Panc1 (cell line): ENCODE data around the gene IFIT1B. TPM values are rescaled to one million over a fixed set of nuclear protein-coding genes. Genes with fewer than 3 reads are reported as not detected.

Experiments used
- ATAC-seq: fragments of 200-7000 bp; cut with Tn5 transposase; 2 replicates; pipeline ENCODE4 v1.9.1; 2020; ENCODE audit warnings: mild to moderate bottlenecking, moderate library complexity
- BruUV-seq: library from RNA; stranded (reverse); fragments of 400-500 nt; replicated peaks from 2 replicates; lab custom pipeline; 2021; lab: Mats Ljungman, UMichigan
- CTCF ChIA-PET: fragments of 300-600 bp; sonication (Branson Sonifier 250); formaldehyde crosslinking; loops from one replicate; lab custom pipeline; 2022; ENCODE audit warnings: antibody characterized with exemption; lab: Charles Lee
- POLR2A ChIA-PET: fragments of 300-600 bp; sonication (Branson Sonifier 250); formaldehyde crosslinking; loops from one replicate; lab custom pipeline; 2022; ENCODE audit warnings: antibody characterized with exemption; lab: Charles Lee
- DNase-seq: peaks from one replicate; pipeline ENCODE4 v3.0.0-alpha.2; 2010; ENCODE audit warnings: low read depth, low spot score
- H3K27ac ChIP-seq: 2 replicates; pipeline ENCODE4 v1.5.1; 2011; ENCODE audit warnings: mild to moderate bottlenecking, low read length, inconsistent platforms
- H3K27me3 ChIP-seq: fragments of 200-500 bp; sonication (Bioruptor generic); 2 replicates; pipeline ENCODE4 v1.6.0; 2014; ENCODE audit warnings: low read length, inconsistent platforms; ENCODE audit not compliant: control insufficient read depth, insufficient read depth
- H3K36me3 ChIP-seq: fragments of 200-500 bp; sonication (Bioruptor generic); 2 replicates; pipeline ENCODE4 v1.5.1; 2014; ENCODE audit warnings: inconsistent platforms, mild to moderate bottlenecking, low read length, moderate library complexity; ENCODE audit not compliant: control insufficient read depth, insufficient read depth
- H3K4me1 ChIP-seq: 2 replicates; pipeline ENCODE4 v1.5.1; 2011; ENCODE audit warnings: inconsistent platforms, mild to moderate bottlenecking, low read length, moderate library complexity; ENCODE audit not compliant: control insufficient read depth, insufficient read depth
- H3K4me3 ChIP-seq, 2 experiments: 2 replicates each; pipeline ENCODE4 v1.5.1; 2011 to 2012; ENCODE audit warnings: low read depth in 2 of 2, low read length in 2 of 2, mild to moderate bottlenecking in 2 of 2, inconsistent platforms in 1 of 2, moderate library complexity in 1 of 2
- H3K9me3 ChIP-seq: fragments of 200-500 bp; sonication (Bioruptor generic); 2 replicates; pipeline ENCODE4 v1.5.1; 2014; ENCODE audit warnings: low read depth, mild to moderate bottlenecking, inconsistent platforms, low read length, moderate library complexity; ENCODE audit not compliant: control insufficient read depth, insufficient read depth
- POLR2AphosphoS5 ChIP-seq: IDR thresholded peaks from 2 replicates; pipeline ENCODE4 v1.6.1; 2012; ENCODE audit warnings: mild to moderate bottlenecking, low read depth, low read length, moderate library complexity
- SIN3A ChIP-seq: IDR thresholded peaks from 2 replicates; pipeline ENCODE4 v1.6.1; 2012; ENCODE audit warnings: low read depth, mild to moderate bottlenecking, low read length, moderate library complexity, borderline replicate concordance; ENCODE audit not compliant: insufficient read depth
- TCF7L2 ChIP-seq: IDR thresholded peaks from 2 replicates; pipeline ENCODE4 v1.6.1; 2011; ENCODE audit warnings: mild to moderate bottlenecking, low read depth, low read length, inconsistent platforms
- in situ Hi-C: cut with HindIII; loops from 2 replicates; pipeline ENCODE4 v1.10.0; 2016; ENCODE audit warnings: low sequenced_read_pairs, low pct_unique_long_range_greater_than_20kb
- intact Hi-C: fragments of 100-400 bp; cut with micrococcal nuclease; formaldehyde crosslinking; loops from one replicate; pipeline ENCODE4 v1.10.0; 2022; ENCODE audit not compliant: unreplicated experiment
- total RNA-seq: library from RNA; stranded (reverse); gene quantifications from one replicate; pipeline ENCODE4 v1.2.1, GENCODE V29; 2021; ENCODE audit not compliant: unreplicated experiment
- TF ChIP-seq, protein P1 (sequence below), 2 experiments: IDR thresholded peaks; 2 replicates each; pipeline ENCODE4 v1.6.1; 2011 to 2012; ENCODE audit warnings: low read depth in 2 of 2, control low read depth in 1 of 2, low read length in 1 of 2, mild to moderate bottlenecking in 1 of 2, moderate library complexity in 1 of 2; ENCODE audit not compliant: insufficient read depth in 1 of 2
- TF ChIP-seq, protein P2 (sequence below): fragments of 450-650 bp; IDR thresholded peaks from 2 replicates; pipeline ENCODE4 v1.5.1; 2017; ENCODE audit warnings: mild to moderate bottlenecking

IFIT1B gene
- total RNA-seq, 1 experiment from 2014 or later, result not detected

DNA sequence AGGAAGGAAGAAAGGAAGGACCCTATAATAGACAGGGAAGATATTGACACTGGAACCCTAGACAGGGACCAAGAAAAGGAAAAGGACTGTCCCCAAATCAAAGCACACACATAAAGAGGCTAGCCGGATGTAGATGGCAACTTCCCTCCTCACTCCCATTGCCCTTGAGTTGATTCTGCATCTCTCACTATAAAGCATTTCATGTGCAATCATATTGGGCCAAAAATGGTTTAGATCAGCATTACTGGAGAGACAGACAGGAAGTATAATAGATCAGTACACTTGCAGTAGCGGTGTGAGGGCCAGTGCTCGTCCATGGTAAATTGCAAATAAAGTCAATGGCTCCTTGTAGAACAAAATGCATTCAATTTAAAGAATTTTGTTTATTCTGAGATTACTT lies 41.6 kb upstream of the IFIT1B start:
- Histone ChIP-seq H3K9me3 (no peaks in the 10 kb centered on the region), H3K4me3 (no peak overlapping the region), H3K27ac (no peak overlapping the region), H3K36me3 (no peaks in the 10 kb centered on the region), H3K27me3 (no peaks in the 10 kb centered on the region), H3K4me1 (peaks cover 19% of the 10 kb centered on the region)
- no TSS peak for BruUV-seq
- TF ChIP-seq, protein P1, sequence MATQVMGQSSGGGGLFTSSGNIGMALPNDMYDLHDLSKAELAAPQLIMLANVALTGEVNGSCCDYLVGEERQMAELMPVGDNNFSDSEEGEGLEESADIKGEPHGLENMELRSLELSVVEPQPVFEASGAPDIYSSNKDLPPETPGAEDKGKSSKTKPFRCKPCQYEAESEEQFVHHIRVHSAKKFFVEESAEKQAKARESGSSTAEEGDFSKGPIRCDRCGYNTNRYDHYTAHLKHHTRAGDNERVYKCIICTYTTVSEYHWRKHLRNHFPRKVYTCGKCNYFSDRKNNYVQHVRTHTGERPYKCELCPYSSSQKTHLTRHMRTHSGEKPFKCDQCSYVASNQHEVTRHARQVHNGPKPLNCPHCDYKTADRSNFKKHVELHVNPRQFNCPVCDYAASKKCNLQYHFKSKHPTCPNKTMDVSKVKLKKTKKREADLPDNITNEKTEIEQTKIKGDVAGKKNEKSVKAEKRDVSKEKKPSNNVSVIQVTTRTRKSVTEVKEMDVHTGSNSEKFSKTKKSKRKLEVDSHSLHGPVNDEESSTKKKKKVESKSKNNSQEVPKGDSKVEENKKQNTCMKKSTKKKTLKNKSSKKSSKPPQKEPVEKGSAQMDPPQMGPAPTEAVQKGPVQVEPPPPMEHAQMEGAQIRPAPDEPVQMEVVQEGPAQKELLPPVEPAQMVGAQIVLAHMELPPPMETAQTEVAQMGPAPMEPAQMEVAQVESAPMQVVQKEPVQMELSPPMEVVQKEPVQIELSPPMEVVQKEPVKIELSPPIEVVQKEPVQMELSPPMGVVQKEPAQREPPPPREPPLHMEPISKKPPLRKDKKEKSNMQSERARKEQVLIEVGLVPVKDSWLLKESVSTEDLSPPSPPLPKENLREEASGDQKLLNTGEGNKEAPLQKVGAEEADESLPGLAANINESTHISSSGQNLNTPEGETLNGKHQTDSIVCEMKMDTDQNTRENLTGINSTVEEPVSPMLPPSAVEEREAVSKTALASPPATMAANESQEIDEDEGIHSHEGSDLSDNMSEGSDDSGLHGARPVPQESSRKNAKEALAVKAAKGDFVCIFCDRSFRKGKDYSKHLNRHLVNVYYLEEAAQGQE (IDR thresholded peaks at IDR 0.05; ENCODE audit: insufficient read depth in 1 of 2, low read depth in 2 of 2, low read length in 1 of 2), result no peak
- TF ChIP-seq SIN3A, result no peak
- no peak for TF ChIP-seq POLR2AphosphoS5
- TF ChIP-seq, protein P2, sequence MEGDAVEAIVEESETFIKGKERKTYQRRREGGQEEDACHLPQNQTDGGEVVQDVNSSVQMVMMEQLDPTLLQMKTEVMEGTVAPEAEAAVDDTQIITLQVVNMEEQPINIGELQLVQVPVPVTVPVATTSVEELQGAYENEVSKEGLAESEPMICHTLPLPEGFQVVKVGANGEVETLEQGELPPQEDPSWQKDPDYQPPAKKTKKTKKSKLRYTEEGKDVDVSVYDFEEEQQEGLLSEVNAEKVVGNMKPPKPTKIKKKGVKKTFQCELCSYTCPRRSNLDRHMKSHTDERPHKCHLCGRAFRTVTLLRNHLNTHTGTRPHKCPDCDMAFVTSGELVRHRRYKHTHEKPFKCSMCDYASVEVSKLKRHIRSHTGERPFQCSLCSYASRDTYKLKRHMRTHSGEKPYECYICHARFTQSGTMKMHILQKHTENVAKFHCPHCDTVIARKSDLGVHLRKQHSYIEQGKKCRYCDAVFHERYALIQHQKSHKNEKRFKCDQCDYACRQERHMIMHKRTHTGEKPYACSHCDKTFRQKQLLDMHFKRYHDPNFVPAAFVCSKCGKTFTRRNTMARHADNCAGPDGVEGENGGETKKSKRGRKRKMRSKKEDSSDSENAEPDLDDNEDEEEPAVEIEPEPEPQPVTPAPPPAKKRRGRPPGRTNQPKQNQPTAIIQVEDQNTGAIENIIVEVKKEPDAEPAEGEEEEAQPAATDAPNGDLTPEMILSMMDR, result no peak
- intact Hi-C loops, result no loop called here
- CTCF ChIA-PET, result no interaction called here
- DNase-seq (no peak), ATAC-seq (no peak)
- POLR2A ChIA-PET, result no interaction called here
- in situ Hi-C loops, result no loop called here

DNA sequence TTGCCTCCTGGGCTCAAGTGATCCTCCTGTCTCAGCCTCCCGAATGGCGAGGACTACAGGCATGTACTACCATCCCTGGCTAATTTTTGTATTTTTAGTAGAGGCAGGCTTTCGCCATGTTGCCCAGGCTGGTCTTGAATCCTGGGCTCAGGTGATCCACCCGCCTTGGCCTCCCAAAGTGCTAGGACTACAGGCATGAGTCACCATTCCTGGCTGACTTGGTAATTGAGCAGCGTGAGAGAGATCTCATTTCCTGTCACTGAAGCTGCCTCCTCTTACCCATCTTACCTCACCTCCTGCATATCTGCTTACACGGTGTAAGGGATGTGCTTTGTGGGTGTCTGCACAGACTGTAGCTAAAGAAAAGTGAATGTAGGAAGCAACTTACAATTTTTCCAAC lies 40.4 kb upstream of the IFIT1B start:
- intact Hi-C loops, result no loop called here
- no peak overlapping the region for H3K27ac ChIP-seq
- no peaks in the 10 kb centered on the region for H3K36me3 ChIP-seq
- ChIA-PET CTCF (interaction anchor here (0.6 kb wide), 1 partner anchor 65 kb away, joined by 3 read pairs; no protein-coding TSS in a partner anchor), POLR2A (no interaction called here)
- BruUV-seq, result no TSS peak
- H3K4me1 ChIP-seq, result peaks cover 16% of the 10 kb centered on the region
- no peaks in the 10 kb centered on the region for H3K9me3 ChIP-seq
- H3K4me3 ChIP-seq, result no peak overlapping the region
- in situ Hi-C loops, result no loop called here
- no peak for DNase-seq
- no peaks in the 10 kb centered on the region for H3K27me3 ChIP-seq
- ATAC-seq, result no peak
- TF ChIP-seq, protein P1 (IDR thresholded peaks at IDR 0.05; ENCODE audit: insufficient read depth in 1 of 2, low read depth in 2 of 2, low read length in 1 of 2), result no peak
- TF ChIP-seq POLR2AphosphoS5, result no peak
- TF ChIP-seq TCF7L2, result no peak
